ENCODE data around the gene EFL1. TPM values are rescaled to one million over a fixed set of nuclear protein-coding genes. Genes with fewer than 3 reads are reported as not detected.

The EFL1 gene
- total and polyA plus RNA-seq, 10 of the 15 experiments (the other 5 are each of a cell fraction or from before 2014, with no cell fraction given) = 6.2 to 42.3 (median 24.7) TPM

GRCh38 chr15:82186719-82187406 is 75.7 kb downstream of the EFL1 start:
- H3K4me3 ChIP-seq = no peak overlapping the region
- H3K27me3 ChIP-seq (replicated peaks in 1 of 2; ENCODE audit: control insufficient read depth in 2 of 2, insufficient read depth in 2 of 2, low read length in 1 of 2) = no peaks in the 10 kb centered on the region
- H2AFZ ChIP-seq (ENCODE audit: control insufficient read depth, low read depth, low read length) = no peak overlapping the region
- H3K36me3 ChIP-seq (ENCODE audit: control insufficient read depth in 2 of 2, insufficient read depth in 2 of 2, low read length in 1 of 2) = no peaks in the 10 kb centered on the region
- no peaks in the 10 kb centered on the region for H3K9me3 ChIP-seq (replicated peaks; ENCODE audit: control insufficient read depth, insufficient read depth, low read length)
- RAD21 ChIA-PET (ENCODE audit: unreplicated experiment) = interaction anchor here (0.8 to 1.3 kb wide), 4 partner anchors 10 to 79 kb away, joined by 3 to 7 read pairs (median 5); no protein-coding TSS in a partner anchor
- H4K20me1 ChIP-seq (ENCODE audit: control insufficient read depth, insufficient read depth) = no peaks in the 10 kb centered on the region
- H3K79me2 ChIP-seq (ENCODE audit: control insufficient read depth, insufficient read depth, low read length) = no peaks in the 10 kb centered on the region
- intact Hi-C loops (cut with micrococcal nuclease; ENCODE audit: unreplicated experiment) = no loop called here
- 10% methylated on average over 6 of the region's 6 CpGs for WGBS (ENCODE audit: insufficient coverage, insufficient replicate concordance, low lambda C conversion rate, missing lambda C conversion rate)
- 0 out of 2 replicates have a peak overlapping the region, but pooled peaks have one; percentile 5 for H3K4me2 ChIP-seq (ENCODE audit: control insufficient read depth, insufficient read depth)
- no peak for TF ChIP-seq ZBTB11 (CRISPR knock-in tag; IDR thresholded peaks at IDR 0.05)
- no peak for TF ChIP-seq MEF2B (IDR thresholded peaks at IDR 0.05; ENCODE audit: partially characterized antibody, poor library complexity, severe bottlenecking)
- TF ChIP-seq IRF3 (IDR thresholded peaks at IDR 0.05) = no peak
- no peak for TF ChIP-seq ATF2 (IDR thresholded peaks at IDR 0.05; ENCODE audit: low read length)
- peak; percentile 54; the same call in 1 of the 2 replicates for TF ChIP-seq SPI1 (IDR thresholded peaks at IDR 0.05; ENCODE audit: borderline replicate concordance, insufficient read depth, low read depth, low read length)
- no peak for TF ChIP-seq RAD51 (IDR thresholded peaks at IDR 0.05)
- TF ChIP-seq SMARCA5 (IDR thresholded peaks at IDR 0.05) = 0 out of 2 replicates have a peak, but pooled peaks have one; percentile 26
- TF ChIP-seq CREB1 (IDR thresholded peaks at IDR 0.05; ENCODE audit: low read depth) = peak; percentile 73
- TF ChIP-seq JUNB (IDR thresholded peaks at IDR 0.05) = peak; percentile 28; the same call in 1 of the 2 replicates
- TF ChIP-seq ATF7 (IDR thresholded peaks at IDR 0.05; ENCODE audit: low read depth) = peak; percentile 39
- peak; percentile 25 for TF ChIP-seq SKIL (IDR thresholded peaks at IDR 0.05; ENCODE audit: low read depth, poor library complexity, severe bottlenecking)
- no peak for TF ChIP-seq POU2F2 (IDR thresholded peaks at IDR 0.05; ENCODE audit: borderline replicate concordance, low read depth, low read length)
- no peak overlapping the region for H3K9ac ChIP-seq (ENCODE audit: control insufficient read depth, insufficient read depth, low read length)
- peaks cover 4% of the 10 kb centered on the region; the same call in 1 of the 2 replicates for H3K4me1 ChIP-seq (ENCODE audit: control insufficient read depth, insufficient read depth, low read length)
- no peak for FAIRE-seq
- SMC1A ChIA-PET (ENCODE audit: uncharacterized antibody, unreplicated experiment) = interaction anchor here (0.7 to 1.4 kb wide), 7 partner anchors 9 to 78 kb away, joined by 3 to 8 read pairs (median 6); no protein-coding TSS in a partner anchor
- CTCF ChIA-PET = interaction anchor here (0.7 to 1.3 kb wide), 8 partner anchors 8 to 78 kb away, joined by 3 to 6 read pairs (median 5); no protein-coding TSS in a partner anchor
- BruUV-seq (replicated peaks) = no TSS peak
- peak; percentile 95 for ATAC-seq
- DNase-seq (ENCODE audit: low read depth, low spot score) = peak; percentile 35
- POLR2A ChIA-PET = interaction anchor here (0.6 to 0.9 kb wide), 3 partner anchors 13 to 21 kb away, joined by 3 read pairs; no protein-coding TSS in a partner anchor
- H3K27ac ChIP-seq (ENCODE audit: control insufficient read depth, insufficient read depth) = no peak overlapping the region
- in situ Hi-C loops (cut with MboI) = no loop called here

Measured in GM12878 (cell line).